HG03135 (cell line): ENCODE measurements around the gene GTF2F1.
"Not testable (repeated sequence)": the region's sequence is repeated elsewhere in the genome, so short reads cannot be mapped to it uniquely, and the experiment has no call there.

Experiments used
- ATAC-seq: cut with Tn5 transposase; IDR thresholded peaks from one replicate; pipeline ENCODE4 v1.9.1; 2021; ENCODE audit warnings: mild to moderate bottlenecking, moderate library complexity; ENCODE audit not compliant: unreplicated experiment

Gene GTF2F1

DNA sequence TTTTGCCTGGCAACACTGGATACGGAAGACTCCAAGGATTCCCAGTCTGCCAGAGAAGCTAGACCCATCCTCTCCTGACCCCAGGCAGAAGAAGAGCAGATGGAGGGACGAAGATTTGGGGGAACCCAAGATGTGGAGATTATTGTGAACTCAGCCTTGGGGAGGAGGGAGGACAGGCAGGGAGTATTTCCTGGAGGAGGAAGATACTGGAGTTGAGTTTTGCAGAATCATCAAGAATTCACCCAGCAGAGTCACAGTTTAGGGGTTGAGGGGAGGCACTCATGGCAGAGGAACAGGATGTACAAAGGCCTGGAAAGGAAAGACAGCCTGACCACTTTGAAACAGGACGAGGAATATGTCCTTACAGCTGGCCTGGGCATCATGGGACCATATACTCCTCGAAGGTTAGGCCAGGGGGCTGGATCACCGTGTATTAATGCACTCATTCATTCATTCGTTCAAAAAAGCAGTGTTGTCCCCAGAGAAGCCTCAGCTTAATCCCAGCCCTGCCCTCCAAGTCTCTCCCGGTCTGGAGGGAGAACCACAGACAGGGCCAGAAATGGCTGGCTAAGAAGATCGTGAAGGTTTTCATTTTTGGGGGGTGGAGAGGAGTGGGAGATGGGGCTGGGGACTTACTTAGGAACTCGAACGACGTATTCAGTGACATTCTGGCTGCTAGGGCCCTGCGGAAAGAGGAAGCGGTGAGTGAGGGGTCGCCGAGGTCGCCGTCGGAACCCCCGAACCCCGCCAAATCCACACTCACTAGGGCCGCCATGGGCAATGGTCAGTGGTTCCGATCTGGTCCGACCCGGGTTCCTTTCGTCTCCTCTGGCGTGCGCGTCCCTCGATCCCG is 517 bp downstream of the GTF2F1 start:
- ATAC-seq, result peak; percentile 17

- ATAC-seq, result no peak
Measured at GRCh38 chr19:6387372-6387771, 5.6 kb downstream of the GTF2F1 start.

- ATAC-seq, result no peak
Measured at GRCh38 chr19:6384381-6384780, 8.6 kb downstream of the GTF2F1 start.

GRCh38 chr19:6383188-6383587 is 9.8 kb downstream of the GTF2F1 start:
- no peak for ATAC-seq

GRCh38 chr19:6381030-6381750 is 11.8 kb downstream of the GTF2F1 start:
- ATAC-seq, result no peak

GRCh38 chr19:6379744-6380143 is 13.2 kb downstream of the GTF2F1 start:
- no peak for ATAC-seq

DNA sequence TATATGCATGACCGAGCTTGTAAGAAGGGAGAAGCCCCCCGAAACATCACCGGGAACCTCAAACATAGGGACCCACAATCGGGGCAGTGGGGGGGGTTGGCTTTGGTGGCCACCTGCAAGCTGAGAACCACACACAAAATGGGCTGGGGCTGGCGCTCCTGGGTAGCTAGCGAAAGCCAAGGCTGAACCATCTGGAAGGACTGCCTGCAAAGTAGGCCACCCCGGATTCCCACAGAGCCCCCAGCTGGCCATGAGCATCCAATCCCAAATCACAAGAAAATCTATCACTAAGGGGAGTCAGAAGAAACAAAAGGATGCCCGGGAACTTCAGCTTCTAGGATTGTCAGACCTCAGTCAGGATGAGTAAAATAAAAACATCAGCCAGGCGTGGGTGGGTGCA is 14.5 kb downstream of the GTF2F1 start:
- no peak for ATAC-seq

GRCh38 chr19:6378041-6378440 is 14.9 kb downstream of the GTF2F1 start:
- no peak for ATAC-seq

DNA sequence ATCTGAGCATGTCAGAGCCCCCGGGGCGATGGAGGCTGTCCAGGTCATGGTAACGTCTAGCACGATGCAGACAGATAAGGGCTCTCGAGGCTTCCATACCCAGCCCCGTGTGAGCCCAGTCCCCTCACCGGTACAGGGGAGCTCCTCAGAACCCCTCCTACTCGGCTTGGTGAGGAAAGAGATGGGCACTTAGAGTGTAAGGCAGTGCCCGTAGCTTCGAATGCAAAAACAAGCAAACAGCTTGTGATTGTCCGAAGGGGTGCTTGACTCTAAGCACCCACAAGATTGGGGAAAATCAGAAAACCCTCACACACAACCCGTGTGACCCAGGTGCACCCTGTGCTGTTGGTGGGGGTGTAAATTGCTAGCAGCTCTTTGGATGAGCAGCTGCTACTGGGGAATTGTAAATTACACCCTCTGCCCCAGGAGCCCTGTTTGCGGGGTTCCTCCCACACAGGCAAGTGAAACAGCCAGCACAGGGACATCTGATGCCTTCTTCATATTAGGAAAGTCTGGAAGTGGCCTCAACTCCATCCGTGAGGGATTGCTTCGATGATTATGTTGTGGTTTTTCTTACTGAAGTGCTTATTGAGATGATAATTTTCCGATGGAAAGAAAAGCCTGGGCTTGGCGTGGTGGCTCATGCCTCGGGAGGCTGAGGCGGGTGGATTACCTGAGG is 16.3 kb downstream of the GTF2F1 start:
- ATAC-seq, result no peak

GRCh38 chr19:6375411-6376010 is 17.5 kb downstream of the GTF2F1 start, which contains the start of gene PSPN:
Gene PSPN, minus strand, starts transcription at chr19:6375933. Its CDS starts 84 bp downstream, at chr19:6375849.
- ATAC-seq, result no peak

- ATAC-seq, result no peak
Measured at GRCh38 chr19:6374711-6375410, 18.1 kb downstream of the GTF2F1 start.

DNA sequence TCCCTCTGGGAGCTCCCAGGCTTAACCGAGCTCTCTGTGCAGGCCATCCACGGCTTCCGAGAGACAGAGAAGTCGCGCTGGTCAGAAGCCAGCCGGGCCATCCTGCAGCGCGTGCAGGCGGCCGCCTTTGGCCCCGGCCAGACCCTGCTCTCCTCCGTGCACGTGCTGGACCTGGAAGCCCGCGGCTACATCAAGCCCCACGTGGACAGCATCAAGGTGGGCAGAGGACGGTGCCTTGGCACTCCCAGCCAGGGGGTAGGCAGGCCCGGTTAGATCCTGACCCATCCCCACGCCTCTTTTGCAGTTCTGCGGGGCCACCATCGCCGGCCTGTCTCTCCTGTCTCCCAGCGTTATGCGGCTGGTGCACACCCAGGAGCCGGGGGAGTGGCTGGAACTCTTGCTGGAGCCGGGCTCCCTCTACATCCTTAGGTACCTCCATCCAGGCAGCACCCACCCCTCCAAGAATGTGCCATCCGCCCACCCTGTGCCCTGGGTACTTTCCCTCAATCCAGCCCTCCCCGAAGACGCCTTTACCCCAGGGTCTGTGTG is 18.7 kb downstream of the GTF2F1 start:
- no peak for ATAC-seq

GRCh38 chr19:6373813-6374108 is 19.2 kb downstream of the GTF2F1 start:
- ATAC-seq, result no peak

DNA sequence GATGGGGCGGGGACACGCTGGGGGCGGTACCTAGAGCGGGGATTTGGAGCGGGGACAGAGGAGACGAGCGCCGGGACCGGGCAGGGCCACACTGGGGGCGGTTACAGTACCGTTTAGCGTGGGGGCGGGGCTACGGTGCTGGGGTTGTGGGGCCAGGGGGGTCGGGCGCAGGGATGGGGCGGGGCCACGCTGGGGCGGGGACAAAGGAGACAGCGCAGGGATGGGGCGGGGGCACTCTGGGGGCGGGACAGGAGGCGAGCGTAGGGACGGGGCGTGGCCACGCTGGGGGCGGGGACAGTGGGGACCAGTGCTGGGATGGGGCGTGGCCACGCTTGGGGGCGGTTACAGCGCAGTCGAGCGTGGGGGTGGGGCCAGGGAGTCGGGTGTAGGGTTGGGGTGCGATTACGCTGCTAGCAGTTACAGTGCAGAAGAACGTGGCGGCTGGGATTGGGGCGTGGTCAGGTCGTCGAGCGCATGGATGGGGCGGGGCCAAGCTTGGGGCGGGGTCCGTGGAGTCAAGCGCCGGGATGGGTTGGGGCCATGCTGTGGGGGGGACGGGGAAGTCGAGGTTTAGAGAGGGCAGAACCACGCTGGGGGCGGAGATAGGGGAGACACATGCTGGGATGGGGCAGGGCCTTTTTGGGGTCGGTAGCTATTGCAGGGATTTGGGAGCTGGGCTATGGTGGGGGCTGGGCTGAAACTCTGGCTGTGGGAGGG is 19.7 kb downstream of the GTF2F1 start:
- ATAC-seq, result peak; percentile 45

- ATAC-seq, result peak; percentile 76
Measured at GRCh38 chr19:6372594-6373095, 20.3 kb downstream of the GTF2F1 start, which contains the start of gene ALKBH7. Gene ALKBH7, plus strand, starts transcription at chr19:6372794. Its CDS starts 27 bp downstream, at chr19:6372821.

DNA sequence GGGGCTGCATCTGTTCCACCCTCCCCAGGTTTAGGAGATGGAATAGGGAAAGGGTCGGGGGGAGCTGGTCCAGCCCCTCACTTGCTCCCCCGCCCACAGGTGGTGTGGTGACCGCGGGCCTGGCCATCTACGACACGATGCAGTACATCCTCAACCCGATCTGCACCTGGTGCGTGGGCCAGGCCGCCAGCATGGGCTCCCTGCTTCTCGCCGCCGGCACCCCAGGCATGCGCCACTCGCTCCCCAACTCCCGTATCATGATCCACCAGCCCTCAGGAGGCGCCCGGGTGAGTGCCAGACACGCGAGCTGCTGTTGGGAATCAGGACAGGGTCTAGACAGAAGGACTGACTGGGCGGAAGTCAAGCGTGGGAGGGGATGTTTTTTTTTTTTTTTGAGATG is 28.6 kb downstream of the GTF2F1 start:
- ATAC-seq, result no peak

GRCh38 chr19:6362351-6362801 is 30.6 kb downstream of the GTF2F1 start:
- no peak for ATAC-seq

DNA sequence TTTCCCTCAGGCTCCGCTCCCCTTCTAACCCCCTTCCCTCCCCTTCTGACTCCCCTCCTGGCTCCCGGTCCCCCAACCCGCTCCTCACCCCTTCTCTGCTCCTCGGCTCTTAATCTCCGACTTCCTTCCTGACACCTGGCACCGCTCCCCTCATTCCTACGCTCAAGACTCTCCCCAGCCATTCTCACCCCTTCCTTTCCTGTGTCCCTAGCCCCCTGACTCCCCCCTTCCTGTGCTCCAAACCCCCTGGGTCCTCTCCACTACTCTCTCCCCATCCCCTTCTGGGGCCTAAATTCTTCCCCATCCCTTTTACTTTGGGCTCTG is 31.0 kb downstream of the GTF2F1 start:
- no peak for ATAC-seq

- ATAC-seq, result not testable (repeated sequence)
Measured at GRCh38 chr19:6360857-6361216, 32.1 kb downstream of the GTF2F1 start.

DNA sequence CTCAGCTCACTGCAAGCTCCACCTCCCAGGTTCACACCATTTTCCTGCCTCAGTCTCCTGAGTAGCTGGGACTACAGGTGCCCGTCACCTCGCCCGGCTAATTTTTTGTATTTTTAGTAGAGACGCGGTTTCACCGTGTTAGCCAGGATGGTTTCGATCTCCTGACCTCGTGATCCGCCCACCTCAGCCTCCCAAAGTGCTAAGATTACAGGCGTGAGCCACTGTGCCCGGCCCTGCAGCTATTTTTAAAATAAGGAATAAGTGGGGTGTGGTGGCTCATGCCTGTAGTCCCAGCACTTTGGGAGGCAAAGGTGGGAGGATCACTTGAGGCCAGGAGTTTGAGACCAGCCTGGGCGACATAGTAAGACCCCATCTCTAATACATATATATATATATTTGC is 32.5 kb downstream of the GTF2F1 start:
- not testable (repeated sequence) for ATAC-seq
